OCI-M1 (cell line): ENCODE data around the gene ERBB3.
A peak's percentile ranks its signal among the peaks of the same experiment; 100 is the strongest.
"Not testable (repeated sequence)": the region's sequence is repeated elsewhere in the genome, so short reads cannot be mapped to it uniquely, and the experiment has no call there.

ENCODE experiments used
- DNase-seq: peaks from one replicate; lab custom pipeline; 2025; lab: John Stamatoyannopoulos, UW

Gene ERBB3

DNA sequence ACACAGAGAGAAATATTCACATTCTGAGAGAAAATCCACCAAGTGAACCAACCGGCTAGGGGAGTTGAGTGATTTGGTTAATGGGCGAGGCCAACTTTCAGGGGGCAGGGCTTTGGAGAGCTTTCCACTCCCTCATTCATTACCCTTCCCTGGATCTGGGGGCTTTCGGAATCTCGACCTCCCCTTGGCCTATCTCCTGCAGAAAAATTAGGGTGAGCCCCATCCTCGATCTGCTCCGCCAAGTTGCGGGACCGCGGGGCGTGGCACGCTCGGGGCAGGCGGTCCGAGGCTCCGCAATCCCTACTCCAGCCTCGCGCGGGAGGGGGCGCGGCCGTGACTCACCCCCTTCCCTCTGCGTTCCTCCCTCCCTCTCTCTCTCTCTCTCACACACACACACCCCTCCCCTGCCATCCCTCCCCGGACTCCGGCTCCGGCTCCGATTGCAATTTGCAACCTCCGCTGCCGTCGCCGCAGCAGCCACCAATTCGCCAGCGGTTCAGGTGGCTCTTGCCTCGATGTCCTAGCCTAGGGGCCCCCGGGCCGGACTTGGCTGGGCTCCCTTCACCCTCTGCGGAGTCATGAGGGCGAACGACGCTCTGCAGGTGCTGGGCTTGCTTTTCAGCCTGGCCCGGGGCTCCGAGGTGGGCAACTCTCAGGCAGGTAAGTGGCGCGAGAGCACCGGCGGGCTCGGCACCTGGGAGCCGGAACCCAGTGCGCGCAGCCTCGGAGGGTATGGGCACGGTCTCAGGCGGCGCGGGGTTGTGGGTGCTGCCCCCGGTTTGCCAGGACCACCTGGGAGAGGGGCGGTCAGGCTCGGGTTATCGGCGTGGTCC, at the start of gene ERBB3:
TSS of gene ERBB3 (plus strand) at position 443 of the 833 bp plus-strand sequence. CDS start at position 579, 136 bp downstream.
- DNase-seq = peak; percentile 69

GRCh38 chr12:56031987-56032386, 48.0 kb upstream of the ERBB3 start:
- no peak for DNase-seq

DNA sequence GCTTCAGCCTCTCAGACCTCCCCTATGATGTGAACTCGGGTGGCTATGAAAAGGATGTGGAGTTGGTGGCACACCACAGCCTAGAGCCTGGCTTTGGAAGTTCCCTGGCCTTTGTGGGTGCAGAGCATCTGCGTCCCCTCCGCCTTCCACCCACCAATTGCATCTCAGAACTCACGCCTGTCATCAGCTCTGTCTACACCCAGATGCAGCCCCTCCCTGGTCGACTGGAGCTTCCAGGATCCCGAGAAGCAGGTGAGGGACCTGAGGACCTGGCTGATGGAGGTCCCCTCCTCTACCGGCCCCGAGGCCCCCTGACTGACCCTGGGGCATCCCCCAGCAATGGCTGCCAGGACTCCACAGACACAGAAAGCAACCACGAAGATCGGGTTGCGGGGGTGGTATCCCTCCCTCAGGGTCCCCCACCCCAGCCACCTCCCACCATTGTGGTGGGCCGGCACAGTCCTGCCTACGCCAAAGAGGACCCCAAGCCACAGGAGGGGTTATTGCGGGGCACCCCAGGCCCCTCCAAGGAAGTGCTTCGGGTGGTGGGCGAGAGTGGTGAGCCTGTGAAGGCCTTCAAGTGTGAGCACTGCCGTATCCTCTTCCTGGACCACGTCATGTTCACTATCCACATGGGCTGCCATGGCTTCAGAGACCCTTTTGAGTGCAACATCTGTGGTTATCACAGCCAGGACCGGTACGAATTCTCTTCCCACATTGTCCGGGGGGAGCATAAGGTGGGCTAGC, 45.2 kb upstream of the ERBB3 start:
- no peak for DNase-seq

DNA sequence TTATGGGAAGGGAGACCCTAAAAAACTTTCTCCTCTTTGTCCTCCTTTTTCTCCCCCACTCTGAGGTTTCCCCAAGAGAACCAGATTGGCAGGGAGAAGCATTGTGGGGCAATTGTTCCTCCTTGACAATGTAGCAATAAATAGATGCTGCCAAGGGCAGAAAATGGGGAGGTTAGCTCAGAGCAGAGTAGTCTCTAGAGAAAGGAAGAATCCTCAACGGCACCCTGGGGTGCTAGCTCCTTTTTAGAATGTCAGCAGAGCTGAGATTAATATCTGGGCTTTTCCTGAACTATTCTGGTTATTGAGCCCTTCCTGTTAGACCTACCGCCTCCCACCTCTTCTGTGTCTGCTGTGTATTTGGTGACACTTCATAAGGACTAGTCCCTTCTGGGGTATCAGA, 42.8 kb upstream of the ERBB3 start:
- DNase-seq = no peak

DNA sequence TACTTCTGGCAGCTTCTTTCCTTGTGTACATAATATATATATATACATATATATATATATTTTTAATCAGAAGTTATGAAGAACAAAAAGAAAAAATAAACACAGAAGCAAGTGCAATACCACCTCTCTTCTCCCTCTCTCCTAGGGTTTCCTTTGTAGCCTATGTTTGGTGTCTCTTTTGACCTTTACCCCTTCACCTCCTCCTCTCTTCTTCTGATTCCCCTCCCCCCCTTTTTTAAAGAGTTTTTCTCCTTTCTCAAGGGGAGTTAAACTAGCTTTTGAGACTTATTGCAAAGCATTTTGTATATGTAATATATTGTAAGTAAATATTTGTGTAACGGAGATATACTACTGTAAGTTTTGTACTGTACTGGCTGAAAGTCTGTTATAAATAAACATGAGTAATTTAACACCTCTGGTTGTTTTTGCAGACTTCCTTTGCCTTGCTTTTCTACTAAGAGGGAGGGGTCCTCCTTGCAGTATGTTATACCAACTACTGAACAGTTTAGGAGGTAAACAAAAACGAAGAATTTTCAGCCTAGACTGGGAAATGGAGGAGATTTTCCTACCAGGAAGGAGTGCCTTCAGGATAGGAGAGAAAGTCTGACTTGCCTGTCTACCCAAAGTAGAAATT, 41.8 kb upstream of the ERBB3 start:
- no peak for DNase-seq

DNA sequence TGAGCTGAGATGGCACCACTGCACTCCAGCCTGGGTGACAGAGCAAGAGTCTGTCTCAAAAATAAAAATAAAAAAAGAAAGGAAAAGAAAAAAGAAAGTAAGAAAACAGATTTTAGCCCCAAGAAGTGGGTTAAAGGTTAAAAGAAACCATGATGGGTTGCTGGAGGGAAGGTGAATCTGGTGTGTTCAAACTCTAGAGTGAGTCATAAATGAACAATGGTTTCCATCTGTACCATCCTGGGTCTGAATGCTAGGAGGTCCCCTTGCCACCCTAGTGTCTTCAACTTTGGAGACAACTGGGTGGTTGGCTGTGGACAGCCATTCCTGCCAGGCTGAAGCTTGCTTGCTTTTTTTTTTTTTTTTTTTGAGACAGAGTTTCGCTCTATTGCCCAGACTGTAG, 39.8 kb upstream of the ERBB3 start:
- DNase-seq = no peak

- no peak for DNase-seq
Measured at GRCh38 chr12:56040963-56041551, 38.9 kb upstream of the ERBB3 start.

- peak; percentile 99 for DNase-seq
Measured at GRCh38 chr12:56041552-56042429, 38.2 kb upstream of the ERBB3 start, which contains the start of gene RPS26. RPS26 (plus strand) TSS chr12:56041918; CDS start chr12:56042167, 249 bp downstream.

- DNase-seq = not testable (repeated sequence)
Measured at GRCh38 chr12:56042430-56042813, 37.5 kb upstream of the ERBB3 start.

GRCh38 chr12:56042843-56043242, 37.1 kb upstream of the ERBB3 start:
- DNase-seq = no peak

GRCh38 chr12:56046027-56046780, 33.8 kb upstream of the ERBB3 start:
- no peak for DNase-seq

- no peak for DNase-seq
Measured at GRCh38 chr12:56053407-56053893, 26.5 kb upstream of the ERBB3 start.

GRCh38 chr12:56059964-56060363, 20.0 kb upstream of the ERBB3 start:
- not testable (repeated sequence) for DNase-seq

DNA sequence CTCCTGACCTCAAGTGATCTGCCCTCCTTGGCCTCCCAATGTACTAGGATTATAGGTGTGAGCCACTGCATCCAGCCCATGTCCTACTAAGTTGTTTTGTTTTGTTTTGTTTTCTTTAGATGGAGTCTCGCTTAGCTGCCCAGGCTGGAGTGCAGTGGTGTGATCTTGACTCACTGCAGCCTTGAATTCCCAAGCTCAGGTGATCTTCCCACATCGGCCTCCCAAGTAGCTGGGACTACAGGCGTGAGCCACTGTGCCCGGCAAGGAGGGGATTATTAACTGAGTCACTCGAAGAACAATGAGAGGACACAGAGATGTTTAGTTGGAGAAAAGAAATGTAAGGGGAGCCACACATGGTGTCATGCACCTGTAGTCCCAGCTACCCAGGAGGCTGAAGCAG, 18.0 kb upstream of the ERBB3 start:
- no peak for DNase-seq

DNA sequence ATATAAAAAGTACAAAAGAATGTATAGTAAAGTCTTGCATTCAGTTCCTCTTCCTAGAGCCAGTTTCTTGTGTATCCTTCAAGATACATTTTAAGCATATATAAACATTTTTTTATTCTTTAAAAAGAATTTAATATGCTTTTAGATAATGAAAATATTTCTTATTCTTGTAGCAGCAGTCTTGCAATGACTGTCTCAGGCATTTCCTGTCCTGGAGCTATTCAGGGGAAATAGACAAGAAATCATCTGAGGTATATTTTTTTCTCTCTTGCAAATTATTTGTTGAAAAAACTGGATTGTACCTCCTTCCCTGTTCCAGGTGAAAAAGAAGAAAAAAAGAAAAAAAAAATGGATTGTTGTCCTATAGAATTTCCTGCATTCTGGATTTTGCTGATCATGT, 17.0 kb upstream of the ERBB3 start:
- DNase-seq = no peak

- no peak for DNase-seq
Measured at GRCh38 chr12:56071648-56072047, 8.3 kb upstream of the ERBB3 start.

DNA sequence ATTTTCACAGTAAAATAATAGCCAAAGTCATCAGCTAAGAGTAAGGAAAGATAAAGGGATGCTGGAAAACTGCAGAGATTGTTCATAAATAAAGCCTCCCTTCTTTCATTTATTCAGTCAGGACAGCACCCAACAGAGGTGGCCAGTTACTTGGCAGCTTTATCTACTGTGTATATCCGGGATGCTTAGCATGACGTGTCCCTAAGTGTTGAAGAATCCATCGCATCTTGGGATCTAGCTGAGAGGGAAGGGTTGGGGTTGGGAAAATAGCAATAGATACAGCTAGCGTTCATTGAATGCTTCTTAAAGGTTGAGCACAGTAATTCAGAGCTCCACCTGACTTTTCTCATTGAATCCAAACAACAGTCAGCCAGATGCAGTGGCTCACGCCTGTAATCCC, 5.6 kb upstream of the ERBB3 start:
- DNase-seq = no peak

DNA sequence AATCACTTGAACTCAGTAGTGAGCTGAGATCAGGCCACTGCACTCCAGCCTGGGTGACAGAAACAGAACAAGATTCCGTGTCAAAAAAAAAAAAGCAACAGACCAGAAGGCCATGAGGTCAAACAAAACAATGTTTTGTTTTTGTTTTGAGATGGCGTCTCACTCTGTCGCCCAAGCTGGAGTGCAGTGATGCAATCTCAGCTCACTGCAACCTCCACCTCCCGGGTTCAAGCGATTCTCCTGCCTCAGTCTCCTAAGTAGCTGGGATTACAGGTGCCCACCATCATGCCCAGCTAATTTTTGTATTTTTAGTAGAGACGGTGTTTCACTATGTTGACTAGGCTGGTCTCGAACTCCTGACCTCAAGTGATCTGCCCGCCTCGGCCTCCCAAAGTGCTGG, 2.0 kb upstream of the ERBB3 start:
- not testable (repeated sequence) for DNase-seq

GRCh38 chr12:56078427-56078826, 1.5 kb upstream of the ERBB3 start:
- no peak for DNase-seq
